Spleen (tissue), 7 donors: ENCODE results near the gene CCDC174.

Source experiments
- CTCF ChIP-seq, 11 experiments: fragments of 200-600 bp in 7 of 11; fragments of 450-650 bp in 4 of 11; sonication (generic) in 4 of 11; IDR thresholded peaks in 8 of 11; conservative IDR thresholded peaks in 3 of 11; 1 replicate in 7 of 11; 2 replicates in 4 of 11; pipeline versions ENCODE4 v1.4.0 to v1.8.0; 2016 to 2021; ENCODE audit warnings: antibody characterized with exemption in 11 of 11, inconsistent platforms in 4 of 11, mild to moderate bottlenecking in 1 of 11
- POLR2A ChIP-seq, 3 donors: fragments of 450-650 bp; IDR thresholded peaks; one replicate each; pipeline ENCODE4 v1.5.1; 2017; ENCODE audit warnings: antibody characterized with exemption in 3 of 3, mild to moderate bottlenecking in 1 of 3
- donor health status: DM: no; HTN: no; CAD: no; lungs with moderate emphysema.
- donor health status: DM: no; HTN: no; CAD: no.
- donor health status: DM: no; HTN: no; CAD: no.

- no peak for TF ChIP-seq CTCF (IDR thresholded peaks at IDR 0.05 in 8 of 11, conservative IDR thresholded peaks at IDR 0.05 in 3 of 11)
- no peak for TF ChIP-seq POLR2A (IDR thresholded peaks at IDR 0.05)
Observed at GRCh38 chr3:14645453-14645852, 6.1 kb upstream of the CCDC174 start.
